Myometrial cell (primary cell): Measurements from ENCODE around the gene FAM118A. TPM values are rescaled to one million over a fixed set of nuclear protein-coding genes. Genes with fewer than 3 reads are reported as not detected.

ENCODE experiments used
- total RNA-seq: library from RNA; depleted of rRNA; stranded (reverse); fragments of >200 nt; gene quantifications from 2 replicates; pipeline ENCODE4 v1.2.3, GENCODE V29; 2015

FAM118A gene
- 11.5 and 14.0 TPM in 2 replicates for total RNA-seq

GRCh38 chr22:45309422-45310227 is at the start of gene FAM118A:
Gene FAM118A (plus strand): TSS chr22:45309934. CDS start chr22:45322380, 12,446 bp downstream.

GRCh38 chr22:45284705-45285262 is 24.9 kb upstream of the FAM118A start, which contains the start of gene UPK3A:
Gene UPK3A (plus strand): TSS chr22:45284949. CDS start chr22:45285014, 65 bp downstream.

Other genes with a start within 250 kb of the FAM118A start
- 25.4 and 94.8 TPM in 2 replicates for gene NUP50, start 146.0 kb upstream of the FAM118A start, total RNA-seq
- gene KIAA0930, start 69.0 kb upstream of the FAM118A start, total RNA-seq: 28.8 and 45.5 TPM in 2 replicates
- gene UPK3A, start 25.0 kb upstream of the FAM118A start, total RNA-seq: not detected in 2 replicates
- not detected in 2 replicates for gene SMC1B, start 103.7 kb downstream of the FAM118A start, total RNA-seq
- gene RIBC2, start 103.8 kb downstream of the FAM118A start, total RNA-seq: 0.71 and 1.2 TPM in 2 replicates
- 210 and 225 TPM in 2 replicates for gene FBLN1, start 192.9 kb downstream of the FAM118A start, total RNA-seq